NOMO-1 treated with DMSO at 0.1 percent for 48 hours (cell line): ENCODE measurements around the gene MSRB1.
"Not testable (repeated sequence)": the region's sequence is repeated elsewhere in the genome, so short reads cannot be mapped to it uniquely, and the experiment has no call there.

Source experiments
- DNase-seq: peaks from one replicate; lab custom pipeline; 2025; ENCODE audit not compliant: unreplicated experiment; lab: John Stamatoyannopoulos, UW

MSRB1 gene

DNA sequence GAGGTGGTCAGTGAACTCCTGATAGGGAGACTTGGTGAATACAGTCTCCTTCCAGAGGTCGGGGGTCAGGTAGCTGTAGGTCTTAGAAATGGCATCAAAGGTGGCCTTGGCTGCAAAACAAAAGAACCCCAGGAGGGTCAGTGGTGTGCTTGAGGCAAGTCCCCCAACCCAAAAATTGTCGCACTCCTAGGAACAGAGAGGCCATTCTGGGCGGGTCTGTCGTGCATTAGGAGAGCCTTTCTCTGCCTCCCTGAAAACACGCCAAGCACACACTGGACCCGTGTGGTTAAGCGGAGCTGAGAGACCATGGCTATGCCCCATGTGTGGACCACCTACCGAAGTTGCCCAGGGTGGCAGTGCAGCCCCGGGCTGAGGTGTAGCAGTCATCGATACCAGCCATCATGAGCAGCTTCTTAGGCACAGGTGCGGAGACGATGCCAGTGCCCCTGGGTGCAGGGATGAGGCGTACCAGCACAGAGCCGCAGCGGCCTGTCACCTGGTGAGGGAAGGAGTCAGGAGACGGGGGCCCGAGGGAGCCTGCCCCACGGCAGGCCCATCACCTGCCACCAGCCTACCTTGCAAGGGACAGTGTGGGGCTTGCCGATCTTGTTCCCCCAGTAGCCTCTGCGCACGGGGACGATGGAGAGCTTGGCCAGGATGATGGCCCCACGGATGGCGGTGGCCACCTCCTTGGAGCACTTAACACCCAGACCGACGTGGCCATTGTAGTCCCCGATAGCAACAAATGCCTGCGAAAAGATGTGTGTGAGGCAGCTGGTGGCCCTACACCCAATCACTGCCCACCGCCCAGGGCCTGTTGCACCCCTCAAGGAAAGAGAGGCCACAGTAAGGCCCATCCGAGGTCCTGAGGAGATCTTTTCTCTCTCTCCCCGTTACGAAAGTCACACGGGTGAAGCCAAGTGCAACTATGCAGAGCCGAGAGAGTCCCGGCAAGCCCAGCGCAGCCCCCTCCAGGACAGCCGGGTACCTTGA is 19.5 kb upstream of the MSRB1 start:
- DNase-seq = not testable (repeated sequence)

DNA sequence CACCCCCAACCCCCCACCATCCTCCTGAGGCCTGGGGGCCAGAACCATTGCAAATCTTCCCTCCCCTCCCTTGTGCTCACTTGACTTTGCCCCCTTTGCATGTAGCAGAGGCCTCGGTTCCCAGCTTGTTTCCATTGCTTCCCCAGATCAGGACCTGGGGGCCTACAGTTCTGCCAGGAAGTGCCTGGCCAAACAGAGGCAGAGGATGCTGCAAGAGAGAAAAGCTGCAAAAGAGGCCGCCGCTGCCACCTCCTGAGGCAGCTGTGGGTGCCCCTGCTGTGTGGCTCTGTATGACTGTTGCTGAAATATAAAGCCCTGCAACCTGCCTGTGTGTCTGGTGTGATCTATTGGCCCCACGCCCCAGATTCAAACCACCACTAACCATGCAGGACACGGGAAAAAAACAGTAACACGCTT is 18.7 kb upstream of the MSRB1 start:
- DNase-seq = no peak

DNA sequence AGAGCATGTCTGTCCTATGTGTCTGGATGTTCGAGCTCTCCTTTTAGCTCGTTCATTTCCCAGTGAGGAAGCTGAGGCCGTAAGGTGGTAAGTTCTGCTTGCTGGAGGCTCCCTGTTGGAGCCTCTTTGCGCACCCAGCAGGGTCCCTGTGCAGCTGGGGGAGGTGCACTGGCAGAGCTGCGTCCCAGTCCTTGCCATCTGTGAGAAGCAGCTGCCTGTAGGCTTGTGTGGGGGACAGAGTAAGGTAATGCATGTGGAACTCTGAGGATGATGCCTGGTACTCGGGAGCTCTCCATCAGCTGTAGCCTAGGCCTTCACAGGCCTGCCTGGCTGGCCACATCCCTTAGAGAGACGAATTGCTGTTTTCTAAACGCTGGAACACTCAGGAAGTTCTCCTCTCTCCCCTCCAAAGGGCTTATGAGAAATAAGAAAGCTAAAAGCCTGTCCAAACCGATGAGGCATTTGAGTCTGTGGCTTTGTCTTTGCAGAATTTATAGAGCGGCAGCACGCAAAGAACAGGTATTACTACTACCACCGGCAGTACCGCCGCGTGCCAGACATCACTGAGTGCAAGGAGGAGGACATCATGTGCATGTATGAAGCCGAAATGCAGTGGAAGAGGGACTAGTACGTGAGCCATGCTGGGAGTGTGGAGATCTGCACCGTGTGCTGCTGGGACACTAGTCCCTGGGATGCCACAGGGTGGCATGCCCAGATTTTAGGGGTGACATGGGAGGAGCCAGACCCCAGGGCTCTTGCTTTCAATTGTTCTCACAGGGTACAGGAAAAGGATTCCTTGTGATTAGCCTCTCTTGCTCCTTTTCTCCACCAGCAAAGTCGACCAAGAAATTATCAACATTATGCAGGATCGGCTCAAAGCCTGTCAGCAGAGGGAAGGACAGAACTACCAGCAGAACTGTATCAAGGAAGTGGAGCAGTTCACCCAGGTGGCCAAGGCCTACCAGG is 17.9 kb upstream of the MSRB1 start:
- DNase-seq = no peak

DNA sequence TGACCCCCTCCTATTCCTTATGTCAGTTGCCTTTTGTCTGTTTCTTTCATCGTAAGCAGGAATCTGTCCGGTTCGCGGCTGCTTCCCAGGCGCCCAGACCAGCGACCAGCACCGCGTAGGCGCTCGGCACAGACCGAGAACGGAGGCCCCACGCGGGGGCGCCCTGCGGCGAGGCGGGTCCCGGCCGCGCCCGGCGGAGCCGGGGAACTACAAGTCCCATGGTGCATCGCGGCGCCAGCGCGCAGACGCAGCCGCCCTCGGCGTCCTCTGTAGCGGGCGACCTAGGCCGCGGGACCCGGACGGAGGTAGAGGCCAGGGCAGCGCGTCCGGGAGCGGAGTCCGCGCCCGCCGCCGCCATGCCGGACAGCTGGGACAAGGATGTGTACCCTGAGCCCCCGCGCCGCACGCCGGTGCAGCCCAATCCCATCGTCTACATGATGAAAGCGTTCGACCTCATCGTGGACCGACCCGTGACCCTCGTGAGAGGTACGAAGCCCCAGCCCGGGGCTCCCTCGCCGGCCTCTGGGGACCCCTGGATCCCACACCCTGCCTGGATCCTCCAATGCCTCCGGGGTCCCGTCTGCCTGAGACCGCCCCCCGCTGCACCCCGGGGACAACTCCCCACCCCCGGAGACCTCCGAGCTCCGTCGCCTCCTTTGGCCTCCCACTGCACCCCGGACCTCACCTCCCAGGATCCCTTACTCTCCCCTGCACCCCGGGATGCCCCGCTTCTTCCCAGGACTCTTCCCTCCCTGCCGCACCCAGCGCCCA is 16.5 kb upstream of the MSRB1 start, which contains the start of gene NDUFB10:
TSS of gene NDUFB10 (plus strand) at position 270 of the 771 bp plus-strand sequence. CDS start at position 357, 87 bp downstream.
- peak; percentile 81 for DNase-seq

DNA sequence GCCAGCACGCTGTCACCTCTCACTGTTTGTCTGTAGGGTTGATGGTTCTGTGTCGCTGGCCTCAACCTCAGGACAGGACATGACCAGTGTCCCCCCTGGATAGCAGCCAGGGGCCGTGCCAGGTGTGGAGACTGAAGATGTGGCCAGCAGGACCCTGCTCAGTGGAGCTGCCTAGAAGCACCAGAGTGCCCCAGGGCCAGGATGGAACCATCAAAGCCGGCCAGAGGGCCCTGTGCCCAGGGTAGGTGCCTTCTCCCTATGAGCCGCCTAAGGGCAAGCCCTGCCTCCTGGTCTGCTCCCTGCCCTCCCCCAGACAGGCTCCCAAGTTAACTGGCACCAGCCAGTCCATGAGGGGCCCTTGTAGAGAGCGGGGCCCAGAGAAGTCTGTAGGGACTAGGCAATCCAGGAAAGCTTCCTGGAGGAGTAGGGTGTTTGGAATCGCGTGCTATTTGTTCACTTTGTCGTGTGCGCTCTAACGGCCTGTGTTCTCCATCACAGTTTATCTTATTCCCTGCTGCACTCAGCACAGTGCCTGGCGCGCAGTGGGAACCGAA is 15.8 kb upstream of the MSRB1 start:
- no peak for DNase-seq

DNA sequence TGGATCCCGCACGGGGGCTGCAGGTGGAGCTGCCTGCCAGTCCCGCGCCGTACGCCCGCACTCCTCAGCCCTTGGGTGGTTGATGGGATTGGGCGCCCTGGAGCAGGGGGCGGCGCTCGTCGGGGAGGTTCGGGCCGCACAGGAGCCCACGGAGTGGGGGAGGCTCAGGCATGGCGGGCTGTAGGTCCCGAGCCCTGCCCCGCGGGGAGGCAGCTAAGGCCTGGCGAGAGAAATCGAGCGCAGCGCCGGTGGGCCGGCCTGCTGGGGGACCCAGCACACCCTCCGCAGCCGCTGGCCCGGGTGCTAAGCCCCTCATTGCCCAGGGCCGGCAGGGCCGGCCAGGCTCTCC is 15.1 kb upstream of the MSRB1 start:
- not testable (repeated sequence) for DNase-seq

DNA sequence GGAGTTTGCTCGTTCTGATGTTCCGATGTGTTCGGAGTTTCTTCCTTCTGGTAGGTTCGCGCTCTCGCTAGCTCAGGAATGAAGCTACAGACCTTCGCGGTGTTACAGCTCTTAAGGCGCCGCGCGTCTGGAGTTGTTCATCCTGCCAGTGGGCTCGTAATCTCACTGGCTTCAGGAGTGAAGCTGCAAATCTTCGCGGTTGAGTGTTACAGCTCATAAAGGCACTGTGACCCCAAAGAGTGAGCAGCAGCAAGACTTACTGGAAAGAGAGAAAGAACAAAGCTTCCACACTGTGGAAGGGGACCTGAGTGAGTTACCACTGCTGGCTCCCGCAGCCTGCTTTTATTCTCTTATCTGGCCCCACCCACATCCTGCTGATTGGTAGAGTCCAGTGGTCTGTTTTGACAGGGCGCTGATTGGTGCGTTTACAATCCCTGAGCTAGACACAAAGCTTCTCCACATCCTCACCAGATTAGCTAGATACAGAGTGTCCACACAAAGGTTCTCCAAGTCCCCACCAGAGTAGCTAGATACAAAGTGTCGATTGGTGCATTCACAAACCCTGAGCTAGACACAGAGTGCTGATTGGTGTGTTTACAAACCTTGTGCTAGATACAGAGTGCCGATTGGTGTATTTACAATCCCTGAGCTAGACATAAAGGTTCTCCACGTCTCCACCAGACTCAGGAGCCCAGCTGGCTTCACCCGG is 14.6 kb upstream of the MSRB1 start:
- not testable (repeated sequence) for DNase-seq

DNA sequence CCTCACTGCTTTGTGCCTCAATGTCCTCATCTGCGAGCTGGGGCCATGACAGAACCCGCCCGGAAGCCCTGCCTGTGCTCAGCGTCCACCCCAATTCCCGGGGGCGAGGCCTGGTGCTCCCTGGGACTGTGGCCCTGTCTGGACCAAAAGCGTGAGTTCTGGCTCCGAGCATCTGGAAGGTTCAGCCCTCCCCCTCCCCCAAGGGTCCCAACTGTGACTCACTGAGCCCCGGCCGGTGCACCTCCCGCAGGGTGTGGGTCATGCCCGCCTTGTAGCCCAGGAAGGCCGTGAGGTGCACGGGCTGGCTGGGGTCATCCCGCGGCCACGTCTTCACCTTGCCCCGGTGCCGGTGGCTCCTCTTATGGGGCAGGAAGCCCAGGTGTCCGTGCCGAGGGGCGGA is 10.7 kb upstream of the MSRB1 start:
- no peak for DNase-seq

DNA sequence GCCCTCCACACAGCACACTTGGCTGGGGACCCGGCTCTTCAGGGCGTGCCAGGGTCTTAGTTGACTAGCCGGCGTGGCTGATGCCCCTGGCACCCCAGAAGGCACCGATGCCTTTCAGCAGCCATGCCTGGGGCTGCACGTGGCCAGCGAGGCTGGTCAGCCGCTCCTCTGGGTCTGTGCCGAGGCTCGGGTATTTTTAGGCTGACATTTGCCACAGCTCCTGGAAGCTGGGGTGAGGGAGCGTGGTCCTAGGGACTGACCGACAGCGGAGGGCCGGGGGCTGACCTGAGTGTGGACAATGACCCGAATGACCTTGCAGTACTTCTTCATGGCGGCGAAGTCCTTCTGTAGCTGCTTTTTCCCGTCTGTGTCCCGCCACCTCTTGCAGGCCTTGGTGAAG is 7.6 kb upstream of the MSRB1 start:
- no peak for DNase-seq

DNA sequence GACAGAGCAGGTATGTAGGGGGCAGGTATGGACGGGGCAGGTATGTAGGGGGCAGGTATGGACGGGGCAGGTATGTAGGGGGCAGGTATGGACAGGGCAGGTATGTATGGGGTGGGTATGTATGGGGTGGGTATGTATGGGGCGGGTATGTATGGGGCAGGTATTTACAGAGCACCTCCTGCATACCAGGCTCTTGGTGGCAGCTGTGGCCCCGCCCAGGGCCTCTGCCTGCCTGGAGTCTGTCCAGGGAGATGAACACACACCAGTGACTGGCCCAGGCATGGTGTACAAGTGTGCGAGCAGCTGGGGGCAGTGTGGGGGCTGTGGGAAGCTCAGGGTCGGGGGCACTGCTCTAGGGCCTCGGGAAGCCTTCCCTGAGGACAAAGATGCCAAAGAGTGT is 7.0 kb upstream of the MSRB1 start:
- DNase-seq = no peak

DNA sequence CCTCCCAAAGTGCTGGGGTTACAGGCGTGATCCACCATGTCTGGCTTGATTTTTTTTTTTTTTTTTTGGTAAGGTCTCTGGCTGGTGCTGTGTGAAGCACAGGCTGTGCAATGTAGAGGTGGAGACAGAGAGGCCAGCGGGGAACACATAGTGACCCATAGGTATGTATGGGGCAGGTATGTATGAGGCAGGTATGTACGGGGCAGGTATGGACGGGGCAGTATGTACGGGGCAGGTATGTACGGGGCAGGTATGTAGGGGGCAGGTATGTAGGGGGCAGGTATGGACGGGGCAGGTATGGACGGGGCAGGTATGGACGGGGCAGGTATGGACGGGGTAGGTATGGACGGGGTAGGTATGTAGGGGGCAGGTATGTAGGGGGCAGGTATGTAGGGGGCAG is 6.5 kb upstream of the MSRB1 start:
- no peak for DNase-seq

DNA sequence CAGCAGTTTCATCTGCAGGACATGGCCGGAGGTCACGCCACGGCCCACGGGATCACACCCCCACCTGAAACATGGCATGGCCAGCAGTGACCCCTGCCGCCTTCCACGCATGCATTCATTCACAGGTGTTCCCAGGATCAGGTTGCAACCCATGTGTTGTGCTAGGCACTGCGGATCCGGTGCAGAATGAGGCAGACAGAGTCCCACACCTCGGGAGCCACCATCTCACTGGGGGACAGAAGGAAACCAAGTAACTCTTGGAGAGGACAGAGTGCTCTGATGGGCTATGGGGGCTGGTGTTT is 4.3 kb upstream of the MSRB1 start:
- no peak for DNase-seq

DNA sequence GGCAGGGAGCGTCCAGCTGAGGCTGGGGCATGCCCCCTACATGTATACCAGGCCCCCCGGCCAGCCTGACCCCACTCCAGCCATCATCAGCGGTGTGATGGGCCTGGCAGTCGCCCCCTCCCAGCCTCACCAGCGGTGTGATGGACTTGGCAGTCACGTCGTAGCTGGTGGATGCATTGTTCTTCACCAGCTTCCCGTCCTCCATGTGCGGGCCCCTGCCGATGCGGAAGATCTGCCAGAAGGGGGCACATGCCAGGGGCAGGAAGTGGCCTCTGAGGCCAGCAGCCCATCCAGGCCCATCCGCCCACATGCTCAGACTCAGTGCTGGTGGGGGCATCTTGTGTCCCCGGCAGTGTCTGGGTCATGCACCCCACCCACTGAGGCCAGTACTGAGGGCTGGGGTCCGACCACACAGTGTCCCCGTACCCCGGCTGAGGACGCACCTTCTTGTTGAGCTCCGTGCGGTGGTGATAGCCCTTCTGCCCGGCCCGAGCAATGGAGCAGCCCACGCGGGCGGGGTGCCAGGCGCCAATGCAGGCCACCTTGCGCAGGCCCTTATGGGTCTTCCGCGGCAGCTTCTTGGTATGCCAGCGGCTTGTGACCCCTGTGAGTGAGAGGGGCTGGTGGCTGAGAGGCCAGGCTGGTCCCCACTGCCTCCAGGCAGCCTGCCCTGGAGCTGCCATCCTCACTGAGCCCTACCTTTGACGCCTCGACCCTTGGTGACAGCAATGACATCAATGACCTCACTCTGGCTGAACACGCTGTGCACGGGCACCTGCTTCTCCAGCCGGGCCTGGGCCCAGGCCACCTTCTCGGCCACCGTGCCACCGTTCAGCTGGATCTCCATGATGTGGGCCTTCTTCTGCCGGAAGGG is 3.7 kb upstream of the MSRB1 start:
- DNase-seq = no peak

DNA sequence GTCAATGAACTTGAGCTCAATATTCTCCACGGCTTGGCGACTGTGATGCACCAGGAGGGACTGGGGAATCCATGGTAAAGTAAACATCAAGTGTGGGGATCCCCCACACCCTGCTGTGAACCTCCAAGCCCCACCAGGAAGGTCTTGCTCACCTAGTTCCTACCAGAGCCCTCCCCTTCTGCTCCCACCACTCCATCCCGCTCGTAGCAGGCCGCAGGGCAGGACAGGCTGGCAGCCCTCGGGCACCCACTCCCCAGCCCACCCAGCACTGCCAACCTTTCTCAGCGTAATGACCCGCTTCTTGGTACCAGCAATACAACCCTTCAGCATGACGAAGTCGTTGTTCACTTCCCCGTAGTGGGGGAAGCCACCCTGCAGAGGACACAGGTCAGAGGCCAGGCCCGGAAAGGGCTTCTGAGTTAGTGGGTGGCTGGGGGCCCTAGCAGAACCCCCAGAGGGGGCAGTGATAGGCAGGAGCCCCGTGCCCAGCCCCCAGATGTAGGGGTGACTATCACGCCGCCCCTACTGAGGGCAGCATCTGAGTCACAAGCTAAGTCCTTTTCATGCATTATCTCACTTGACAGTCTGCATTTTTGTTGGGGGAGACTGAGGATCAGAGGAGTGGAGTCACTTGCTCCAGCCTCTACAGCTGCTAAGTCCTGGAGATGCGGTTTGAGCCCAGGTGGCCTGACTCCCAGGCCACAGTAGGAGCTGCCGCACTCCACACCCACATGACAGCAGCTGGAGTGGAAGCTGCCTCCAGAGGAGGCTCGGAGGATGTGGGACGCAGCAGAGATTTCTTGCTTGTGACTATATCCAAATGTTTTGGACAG is 2.8 kb upstream of the MSRB1 start:
- no peak for DNase-seq

DNA sequence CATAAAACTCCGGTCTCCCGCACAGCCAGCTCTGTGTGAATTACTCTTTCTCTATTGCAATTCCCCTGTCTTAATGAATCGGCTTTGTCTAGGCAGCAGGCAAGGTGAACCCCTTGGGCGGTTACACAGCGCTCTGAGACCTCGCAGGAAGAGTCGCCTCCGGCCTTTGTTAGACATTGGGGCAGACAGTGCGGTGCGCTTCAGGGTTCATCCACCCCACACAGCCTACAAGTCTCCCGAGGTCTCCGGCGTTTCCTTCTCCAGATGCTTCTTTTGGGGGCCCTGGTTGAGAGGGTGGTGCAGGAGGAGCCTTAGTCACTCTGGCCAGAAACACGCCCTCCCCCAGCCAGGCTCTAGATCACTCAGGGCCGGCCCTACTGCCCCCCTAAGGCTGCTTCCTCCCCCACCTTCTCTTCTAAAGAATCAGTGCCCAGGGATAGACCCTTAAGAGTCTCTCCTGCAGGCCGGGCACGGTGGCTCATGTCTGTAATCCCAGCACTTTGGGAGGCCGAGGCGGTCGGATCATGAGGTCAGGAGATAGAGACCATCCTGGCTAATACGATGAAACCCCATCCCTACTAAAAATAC is 1.7 kb upstream of the MSRB1 start:
- DNase-seq = no peak

DNA sequence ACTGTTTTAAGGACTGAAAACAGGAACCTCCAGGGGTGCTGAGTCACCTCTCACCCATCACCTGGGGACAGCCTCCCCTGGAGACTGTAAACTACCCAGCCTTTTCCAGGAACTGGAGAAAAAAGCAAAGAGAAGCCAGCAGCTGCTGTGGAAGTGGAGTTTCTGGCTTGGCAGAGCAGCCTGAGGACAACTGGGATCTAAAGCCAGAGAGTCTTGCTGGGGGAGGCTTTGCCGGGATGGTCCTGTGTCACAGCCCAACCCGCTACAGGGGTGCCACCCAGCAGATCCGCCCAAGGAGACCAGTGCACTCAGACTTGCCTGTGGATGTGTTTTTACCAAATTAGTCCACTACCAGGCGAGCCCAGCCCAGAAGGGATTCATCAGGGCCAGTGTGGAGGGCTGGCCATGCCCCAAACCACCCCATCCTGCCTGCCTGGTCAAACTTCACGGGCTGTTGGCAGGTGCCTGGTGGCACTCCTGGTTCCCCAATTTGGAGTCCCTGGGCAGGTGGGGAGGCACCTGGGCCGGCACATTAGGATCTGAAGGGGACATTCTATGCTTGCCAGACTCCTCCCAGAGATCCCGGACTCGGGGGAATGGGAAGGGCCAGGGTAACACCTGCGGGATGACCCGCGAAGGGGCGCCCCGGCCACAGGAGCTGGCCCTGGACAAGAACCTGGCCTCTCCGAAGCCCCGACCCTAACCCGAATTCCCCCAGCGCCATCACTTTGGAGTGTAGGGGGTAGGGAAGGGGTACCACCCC is 771 bp downstream of the MSRB1 start:
- DNase-seq = peak; percentile 78
